Suppressor macrophage treated with lipopolysaccharide for 4 hours (primary cell): ENCODE measurements around the gene DGUOK.
"Not testable (repeated sequence)": the region's sequence is repeated elsewhere in the genome, so short reads cannot be mapped to it uniquely, and the experiment has no call there.

Source experiments
- DNase-seq: peaks from one replicate; pipeline ENCODE4 v3.0.0-alpha.2; 2020

DGUOK gene

GRCh38 chr2:73926493-73927327 is at the start of gene DGUOK:
Gene DGUOK, plus strand, starts transcription at chr2:73926880. Its CDS starts 31 bp downstream, at chr2:73926911.
- peak; percentile 99 for DNase-seq

GRCh38 chr2:73877071-73877802 is 49.4 kb upstream of the DGUOK start:
- DNase-seq, result peak; percentile 88

- not testable (repeated sequence) for DNase-seq
Observed at GRCh38 chr2:73877984-73878383, 48.7 kb upstream of the DGUOK start.

- DNase-seq, result no peak
Observed at GRCh38 chr2:73885406-73885805, 41.3 kb upstream of the DGUOK start.

- DNase-seq, result no peak
Observed at GRCh38 chr2:73886357-73886756, 40.3 kb upstream of the DGUOK start.

- DNase-seq, result not testable (repeated sequence)
Observed at GRCh38 chr2:73887596-73888353, 38.9 kb upstream of the DGUOK start.

GRCh38 chr2:73888388-73888787 is 38.3 kb upstream of the DGUOK start:
- DNase-seq, result no peak

- DNase-seq, result no peak
Observed at GRCh38 chr2:73889206-73889605, 37.5 kb upstream of the DGUOK start.

- DNase-seq, result no peak
Observed at GRCh38 chr2:73890301-73891092, 36.2 kb upstream of the DGUOK start.

GRCh38 chr2:73891276-73891901 is 35.3 kb upstream of the DGUOK start:
- DNase-seq, result no peak

- no peak for DNase-seq
Observed at GRCh38 chr2:73892631-73893329, 33.9 kb upstream of the DGUOK start, which contains the start of gene ACTG2. Gene ACTG2, plus strand, starts transcription at chr2:73893008. Its CDS starts 8,304 bp downstream, at chr2:73901312.

GRCh38 chr2:73893764-73894474 is 32.8 kb upstream of the DGUOK start:
- DNase-seq, result no peak

- no peak for DNase-seq
Observed at GRCh38 chr2:73894475-73894850, 32.2 kb upstream of the DGUOK start.

GRCh38 chr2:73894877-73895276 is 31.8 kb upstream of the DGUOK start:
- DNase-seq, result no peak

GRCh38 chr2:73895473-73895872 is 31.2 kb upstream of the DGUOK start:
- no peak for DNase-seq

- DNase-seq, result no peak
Observed at GRCh38 chr2:73896362-73897239, 30.1 kb upstream of the DGUOK start.

GRCh38 chr2:73897240-73897583 is 29.5 kb upstream of the DGUOK start:
- DNase-seq, result no peak

- DNase-seq, result no peak
Observed at GRCh38 chr2:73897934-73898333, 28.7 kb upstream of the DGUOK start.

- DNase-seq, result no peak
Observed at GRCh38 chr2:73899801-73900336, 26.8 kb upstream of the DGUOK start.
